Measurements from ENCODE around the gene KRTAP12-2. TPM values are rescaled to one million over a fixed set of nuclear protein-coding genes. Genes with fewer than 3 reads are reported as not detected.

The KRTAP12-2 gene, protein sequence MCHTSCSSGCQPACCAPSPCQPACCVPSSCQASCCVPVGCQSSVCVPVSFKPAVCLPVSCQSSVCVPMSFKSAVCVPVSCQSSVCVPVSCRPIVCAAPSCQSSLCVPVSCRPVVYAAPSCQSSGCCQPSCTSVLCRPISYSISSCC
- total RNA-seq = not detected in 2 replicates

GRCh38 chr21:44666401-44667320 is at the start of gene KRTAP12-2:
TSS of gene KRTAP12-2 (minus strand) at chr21:44666927. CDS start at chr21:44666886, 41 bp downstream.

DNA sequence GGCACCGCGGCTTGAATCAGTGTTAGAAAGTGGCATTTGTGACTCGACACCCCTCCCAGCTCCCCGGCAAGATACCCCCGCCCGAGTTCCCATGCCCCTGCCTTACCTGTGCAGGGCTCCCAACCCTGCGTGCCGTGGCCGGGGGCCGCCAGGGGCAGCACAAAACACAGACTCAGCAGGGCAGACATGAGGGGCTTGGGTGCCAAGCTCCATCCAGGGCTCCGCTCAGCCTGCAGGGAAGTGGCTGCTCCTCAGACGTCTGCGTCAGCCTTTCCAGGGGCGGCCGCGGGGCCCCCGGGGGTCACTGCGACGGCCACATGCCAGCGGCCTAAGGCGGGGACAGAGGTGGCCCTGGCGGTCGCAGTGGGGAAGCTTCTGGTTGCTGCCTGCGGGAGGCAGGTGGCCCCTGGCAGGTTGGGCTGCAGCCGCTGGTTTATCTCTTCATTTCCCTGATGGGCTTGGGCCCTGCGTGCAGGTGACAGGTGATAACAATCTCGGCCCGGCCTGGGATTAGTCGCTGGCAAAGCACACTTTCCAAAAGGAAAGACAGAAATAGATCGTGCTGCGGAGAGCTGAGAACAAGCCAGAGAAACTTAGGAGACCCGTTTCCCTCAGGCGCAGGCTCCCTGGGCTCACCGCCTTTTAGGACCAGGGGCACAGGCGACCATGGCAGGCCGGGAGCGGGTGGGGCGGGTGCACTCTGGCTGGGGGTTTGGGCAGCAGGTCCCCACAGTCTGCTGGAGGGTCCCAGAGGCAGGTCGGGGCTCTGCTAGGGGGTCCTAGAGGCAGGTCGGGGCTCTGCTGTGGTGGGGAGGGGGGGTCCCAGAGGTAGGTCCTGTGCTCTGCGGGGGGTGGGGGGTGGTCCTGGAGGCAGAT is 44.8 kb upstream of the KRTAP12-2 start, which contains the start of gene TSPEAR:
TSS of gene TSPEAR (minus strand) at position 246 of the 876 bp plus-strand sequence. CDS start at position 188, 58 bp downstream.

GRCh38 chr21:44697172-44697810 is 30.6 kb upstream of the KRTAP12-2 start, which contains the start of gene KRTAP10-12:
TSS of gene KRTAP10-12 (plus strand) at chr21:44697172. CDS start at chr21:44697202, 30 bp downstream.

GRCh38 chr21:44681861-44682579 is 15.3 kb upstream of the KRTAP12-2 start, which contains the start of gene KRTAP12-1:
TSS of gene KRTAP12-1 (minus strand) at chr21:44682163. CDS start at chr21:44682123, 40 bp downstream.

DNA sequence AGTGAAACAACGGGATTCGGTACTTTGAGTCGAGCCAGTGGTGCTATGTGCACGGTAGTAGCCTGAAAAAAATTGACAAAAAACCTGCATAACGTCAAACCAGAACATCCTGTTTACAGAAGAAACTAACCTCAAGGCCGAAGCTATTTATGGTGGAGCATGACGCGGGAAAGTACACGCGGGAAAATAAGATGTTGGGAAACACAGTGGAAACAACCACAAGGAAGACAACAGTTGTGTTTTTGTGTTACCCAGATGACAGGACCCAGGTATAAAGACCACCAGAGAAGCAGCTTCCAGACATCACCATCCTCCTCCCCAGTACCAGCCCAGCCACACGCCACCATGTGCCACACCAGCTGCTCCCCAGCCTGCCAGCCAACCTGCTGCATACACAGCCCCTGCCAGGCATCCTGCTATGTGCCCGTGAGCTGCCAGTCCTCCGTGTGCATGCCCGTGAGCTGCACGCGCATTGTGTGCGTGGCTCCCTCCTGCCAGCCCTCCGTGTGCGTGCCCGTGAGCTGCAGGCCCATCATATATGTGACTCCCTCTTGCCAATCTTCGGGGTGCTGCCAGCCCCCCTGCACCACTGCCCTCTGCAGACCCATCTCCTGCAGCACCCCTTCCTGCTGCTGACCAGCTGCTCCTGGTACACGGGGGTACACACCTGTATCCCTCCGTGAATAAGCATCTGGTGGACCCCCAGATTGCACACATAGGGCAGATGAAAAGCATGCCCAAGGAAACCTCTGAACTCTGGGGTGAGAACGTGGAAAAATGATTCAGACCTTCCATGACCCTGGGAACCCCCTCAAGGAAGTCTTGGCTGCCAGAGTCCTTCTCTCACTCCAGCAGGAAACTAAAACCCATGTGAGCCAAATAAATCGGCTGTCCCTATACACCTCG is 8.8 kb downstream of the KRTAP12-2 start, which contains the start of gene KRTAP12-3:
TSS of gene KRTAP12-3 (plus strand) at position 298 of the 906 bp plus-strand sequence. CDS start at position 346, 48 bp downstream.

GRCh38 chr21:44654576-44655175 is 12.1 kb downstream of the KRTAP12-2 start, which contains the start of gene KRTAP12-4:
TSS of gene KRTAP12-4 (minus strand) at chr21:44654659. CDS start at chr21:44654614, 45 bp downstream.

DNA sequence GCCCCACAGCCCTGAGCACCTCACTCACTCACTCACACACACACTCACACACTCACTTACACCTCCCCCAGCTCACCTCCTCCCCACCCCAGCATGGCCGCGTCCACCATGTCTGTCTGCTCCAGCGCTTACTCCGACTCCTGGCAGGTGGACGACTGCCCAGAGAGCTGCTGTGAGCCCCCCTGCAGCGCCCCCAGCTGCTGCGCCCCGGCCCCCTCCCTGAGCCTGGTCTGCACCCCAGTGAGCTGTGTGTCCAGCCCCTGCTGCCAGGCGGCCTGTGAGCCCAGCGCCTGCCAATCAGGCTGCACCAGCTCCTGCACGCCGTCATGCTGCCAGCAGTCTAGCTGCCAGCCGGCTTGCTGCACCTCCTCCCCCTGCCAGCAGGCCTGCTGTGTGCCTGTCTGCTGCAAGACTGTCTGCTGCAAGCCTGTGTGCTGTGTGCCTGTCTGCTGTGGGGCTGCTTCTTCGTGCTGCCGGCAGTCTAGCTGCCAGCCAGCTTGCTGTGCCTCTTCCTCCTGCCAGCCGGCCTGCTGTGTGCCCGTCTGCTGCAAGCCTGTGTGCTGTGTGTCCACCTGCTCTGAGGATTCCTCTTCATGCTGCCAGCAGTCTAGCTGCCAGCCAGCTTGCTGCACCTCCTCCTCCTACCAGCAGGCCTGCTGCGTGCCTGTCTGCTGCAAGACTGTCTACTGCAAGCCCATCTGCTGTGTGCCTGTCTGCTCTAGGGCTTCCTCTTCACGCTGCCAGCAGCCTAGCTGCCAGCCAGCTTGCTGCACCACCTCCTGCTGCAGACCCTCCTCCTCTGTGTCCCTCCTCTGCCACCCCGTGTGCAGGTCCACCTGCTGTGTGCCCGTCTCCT is 20.1 kb downstream of the KRTAP12-2 start, which contains the start of gene KRTAP10-11:
TSS of gene KRTAP10-11 (plus strand) at position 49 of the 856 bp plus-strand sequence. CDS start at position 94, 45 bp downstream.

GRCh38 chr21:44637018-44637850 is 29.5 kb downstream of the KRTAP12-2 start, which contains the start of gene KRTAP10-10:
TSS of gene KRTAP10-10 (plus strand) at chr21:44637356. CDS start at chr21:44637418, 62 bp downstream.

DNA sequence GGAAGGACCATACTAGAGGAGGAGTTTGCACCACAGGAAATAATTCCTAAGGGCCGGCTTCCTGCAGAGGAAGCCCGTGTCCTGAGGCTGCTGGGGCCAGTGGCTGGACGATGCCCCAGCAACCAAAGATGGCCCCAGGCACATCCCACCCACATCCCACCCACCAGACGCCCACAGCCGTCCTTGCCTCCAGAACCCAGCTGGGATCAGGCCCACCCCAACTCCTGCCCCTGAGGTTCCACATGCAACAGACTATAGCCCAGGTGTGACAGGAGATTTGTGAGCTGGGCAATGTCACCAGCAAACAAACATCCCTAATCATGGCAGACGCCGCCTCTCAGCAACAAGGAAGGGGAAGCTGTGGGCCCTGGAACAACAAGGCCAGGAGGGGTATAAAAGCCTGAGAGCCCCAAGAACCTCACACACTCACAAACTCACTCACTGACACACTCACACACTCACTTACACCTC is 40.0 kb downstream of the KRTAP12-2 start, which contains the start of gene KRTAP10-9:
TSS of gene KRTAP10-9 (plus strand) at position 421 of the 471 bp plus-strand sequence. CDS start 79 bp downstream, outside the sequence.

Small RNAs within 50 kb of the gene (small RNA-seq; reads per million reads assigned to genes)
- not detected for gene KRTAP12-6P (ENCODE audit: low replicate concordance)

Other genes with a start within 250 kb of the KRTAP12-2 start
- gene LRRC3, start 211.4 kb downstream of the KRTAP12-2 start, total RNA-seq = 0.29 and 0.66 TPM in 2 replicates
- gene KRTAP10-1, start 126.7 kb downstream of the KRTAP12-2 start, total RNA-seq = not detected in 2 replicates
- gene KRTAP10-2, start 115.4 kb downstream of the KRTAP12-2 start, total RNA-seq = not detected in 2 replicates
- gene KRTAP10-3, start 108.1 kb downstream of the KRTAP12-2 start, total RNA-seq = not detected in 2 replicates
- gene KRTAP10-4, start 93.2 kb downstream of the KRTAP12-2 start, total RNA-seq = not detected in 2 replicates
- not detected in 2 replicates for gene KRTAP10-5, start 86.3 kb downstream of the KRTAP12-2 start, total RNA-seq
- gene KRTAP10-6, start 74.4 kb downstream of the KRTAP12-2 start, total RNA-seq = not detected in 2 replicates
- not detected in 2 replicates for gene KRTAP10-7, start 66.3 kb downstream of the KRTAP12-2 start, total RNA-seq
- gene KRTAP10-8, start 54.8 kb downstream of the KRTAP12-2 start, total RNA-seq = not detected in 2 replicates
- gene KRTAP10-9, start 39.8 kb downstream of the KRTAP12-2 start, total RNA-seq = not detected in 2 replicates
- not detected in 2 replicates for gene KRTAP10-10, start 29.6 kb downstream of the KRTAP12-2 start, total RNA-seq
- gene KRTAP10-11, start 20.5 kb downstream of the KRTAP12-2 start, total RNA-seq = not detected in 2 replicates
- not detected in 2 replicates for gene KRTAP12-4, start 12.3 kb downstream of the KRTAP12-2 start, total RNA-seq
- gene KRTAP12-3, start 9.0 kb downstream of the KRTAP12-2 start, total RNA-seq = not detected in 2 replicates
- gene KRTAP12-1, start 15.2 kb upstream of the KRTAP12-2 start, total RNA-seq = not detected in 2 replicates
- gene KRTAP10-12, start 30.2 kb upstream of the KRTAP12-2 start, total RNA-seq = not detected in 2 replicates
- not detected in 2 replicates for gene TSPEAR, start 44.6 kb upstream of the KRTAP12-2 start, total RNA-seq
- gene UBE2G2, start 134.9 kb upstream of the KRTAP12-2 start, total RNA-seq = 83.2 and 95.3 TPM in 2 replicates
- gene SUMO3, start 151.1 kb upstream of the KRTAP12-2 start, total RNA-seq = 65.9 and 105 TPM in 2 replicates
- 321 and 328 TPM in 2 replicates for gene PTTG1IP, start 206.8 kb upstream of the KRTAP12-2 start, total RNA-seq

Data from placental pericyte (primary cell).